ENCODE data around the gene NOC3L. TPM values are rescaled to one million over a fixed set of nuclear protein-coding genes. Genes with fewer than 3 reads are reported as not detected.
"Not testable (repeated sequence)": the region's sequence is repeated elsewhere in the genome, so short reads cannot be mapped to it uniquely, and the experiment has no call there.

NOC3L gene
- total RNA-seq, 1 donor from 2014 or later = 22.6 TPM

DNA sequence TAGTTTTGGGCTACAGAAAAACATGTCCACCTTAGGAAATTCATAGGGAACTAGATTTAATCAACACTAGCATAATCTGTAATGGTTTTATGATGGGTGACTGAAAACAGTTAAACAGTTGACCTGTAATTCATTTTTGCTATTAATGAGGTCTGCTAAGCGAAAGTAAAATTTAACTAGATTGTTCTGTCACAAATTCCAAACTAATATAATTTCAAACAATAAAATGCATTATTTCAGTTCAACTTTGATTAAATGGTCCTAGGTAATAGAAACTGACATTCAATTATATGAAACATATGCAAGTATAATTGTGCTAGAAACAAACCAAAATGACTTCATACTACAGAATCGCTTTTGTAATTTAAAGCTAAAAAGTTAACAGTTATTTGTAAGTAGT, 6.9 kb downstream of the NOC3L start:
- no peak for FAIRE-seq

DNA sequence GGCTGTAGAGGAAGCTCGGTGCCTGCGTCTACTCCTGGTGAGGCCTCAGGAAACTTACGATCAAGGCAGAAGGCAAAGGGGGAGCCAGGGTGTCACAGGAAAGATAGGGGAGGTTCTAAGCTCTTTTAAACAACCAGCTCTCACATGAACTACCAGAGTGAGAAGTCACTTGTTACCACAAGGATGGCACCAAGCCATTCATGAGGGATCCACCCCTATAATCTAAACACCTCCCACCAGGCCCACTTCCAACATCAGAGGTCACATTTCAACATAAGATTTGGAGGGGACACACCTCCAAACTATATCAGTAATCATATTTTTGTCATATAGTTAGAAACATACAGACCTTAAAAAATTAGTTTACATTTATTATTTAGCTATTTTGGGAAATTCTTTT, 9.4 kb downstream of the NOC3L start:
- FAIRE-seq = no peak

More for the DNA sequence above, 6.9 kb downstream of the NOC3L start:
- Histone ChIP-seq H3K4me3 (ENCODE audit: low read depth, low read length) (no peak overlapping the region), H3K27me3 (ENCODE audit: control insufficient read depth, insufficient read depth, low read length) (no peaks in the 10 kb centered on the region), H3K36me3 (ENCODE audit: control insufficient read depth, insufficient read depth, low read length) (peaks cover 8% of the 10 kb centered on the region)
- TF ChIP-seq, protein P1, sequence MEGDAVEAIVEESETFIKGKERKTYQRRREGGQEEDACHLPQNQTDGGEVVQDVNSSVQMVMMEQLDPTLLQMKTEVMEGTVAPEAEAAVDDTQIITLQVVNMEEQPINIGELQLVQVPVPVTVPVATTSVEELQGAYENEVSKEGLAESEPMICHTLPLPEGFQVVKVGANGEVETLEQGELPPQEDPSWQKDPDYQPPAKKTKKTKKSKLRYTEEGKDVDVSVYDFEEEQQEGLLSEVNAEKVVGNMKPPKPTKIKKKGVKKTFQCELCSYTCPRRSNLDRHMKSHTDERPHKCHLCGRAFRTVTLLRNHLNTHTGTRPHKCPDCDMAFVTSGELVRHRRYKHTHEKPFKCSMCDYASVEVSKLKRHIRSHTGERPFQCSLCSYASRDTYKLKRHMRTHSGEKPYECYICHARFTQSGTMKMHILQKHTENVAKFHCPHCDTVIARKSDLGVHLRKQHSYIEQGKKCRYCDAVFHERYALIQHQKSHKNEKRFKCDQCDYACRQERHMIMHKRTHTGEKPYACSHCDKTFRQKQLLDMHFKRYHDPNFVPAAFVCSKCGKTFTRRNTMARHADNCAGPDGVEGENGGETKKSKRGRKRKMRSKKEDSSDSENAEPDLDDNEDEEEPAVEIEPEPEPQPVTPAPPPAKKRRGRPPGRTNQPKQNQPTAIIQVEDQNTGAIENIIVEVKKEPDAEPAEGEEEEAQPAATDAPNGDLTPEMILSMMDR (IDR thresholded peaks at IDR 0.05; ENCODE audit: insufficient read depth, low read length, severe bottlenecking) = no peak
- no peak for DNase-seq (ENCODE audit: low read depth)

DNA sequence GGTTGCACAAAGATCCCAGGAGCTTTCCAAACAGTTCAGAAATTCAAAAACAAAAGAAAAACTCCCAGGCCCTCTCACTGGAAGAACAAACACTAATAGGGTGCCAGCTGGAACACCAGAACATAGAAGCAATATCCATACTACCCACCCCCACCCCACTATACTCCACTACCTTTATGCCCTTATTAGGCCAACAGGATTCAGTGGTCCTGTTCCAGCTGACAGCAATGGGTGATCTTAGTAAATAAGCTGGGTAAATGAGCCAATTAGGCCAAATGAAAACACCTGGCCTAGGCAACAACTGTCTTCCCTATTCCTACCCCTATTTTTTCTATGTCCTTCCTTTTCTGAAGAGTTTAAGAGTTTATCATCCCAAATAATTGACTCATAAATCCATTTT, 11.7 kb downstream of the NOC3L start:
- FAIRE-seq (no peak), DNase-seq (ENCODE audit: low read depth) (no peak)
- Histone ChIP-seq H3K4me3 (ENCODE audit: low read depth, low read length) (no peak overlapping the region), H3K27me3 (ENCODE audit: control insufficient read depth, insufficient read depth, low read length) (no peaks in the 10 kb centered on the region), H3K36me3 (ENCODE audit: control insufficient read depth, insufficient read depth, low read length) (peaks cover 7% of the 10 kb centered on the region)
- TF ChIP-seq, protein P1 (IDR thresholded peaks at IDR 0.05; ENCODE audit: insufficient read depth, low read length, severe bottlenecking) = no peak

More for the DNA sequence above, 9.4 kb downstream of the NOC3L start:
- Histone ChIP-seq H3K36me3 (ENCODE audit: control insufficient read depth, insufficient read depth, low read length) (peaks cover 8% of the 10 kb centered on the region), H3K27me3 (ENCODE audit: control insufficient read depth, insufficient read depth, low read length) (no peaks in the 10 kb centered on the region), H3K4me3 (ENCODE audit: low read depth, low read length) (no peak overlapping the region)
- TF ChIP-seq, protein P1 (IDR thresholded peaks at IDR 0.05; ENCODE audit: insufficient read depth, low read length, severe bottlenecking) = no peak
- DNase-seq (ENCODE audit: low read depth) = no peak

DNA sequence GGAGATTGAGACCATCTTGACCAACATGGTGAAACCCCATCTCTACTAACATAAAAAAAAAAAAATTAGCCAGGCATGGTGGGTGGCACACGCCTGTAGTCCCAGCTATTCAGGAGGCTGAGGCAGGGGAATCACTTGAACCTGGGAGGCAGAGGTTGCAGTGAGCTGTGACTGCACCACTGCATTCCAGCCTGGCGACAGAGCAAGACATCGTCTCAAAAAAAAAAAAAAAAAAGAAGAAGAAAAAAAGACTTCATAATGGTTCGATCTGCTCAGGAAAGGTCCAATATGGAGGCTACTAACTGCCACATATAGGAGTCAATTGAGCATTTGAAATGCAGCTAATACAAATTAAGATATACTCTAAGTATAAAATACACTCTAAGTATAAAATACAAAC, 12.2 kb downstream of the NOC3L start:
- not testable (repeated sequence) for H3K4me3 ChIP-seq (ENCODE audit: low read depth, low read length); H3K27me3 ChIP-seq (ENCODE audit: control insufficient read depth, insufficient read depth, low read length); DNase-seq (ENCODE audit: low read depth); H3K36me3 ChIP-seq (ENCODE audit: control insufficient read depth, insufficient read depth, low read length); FAIRE-seq

DNA sequence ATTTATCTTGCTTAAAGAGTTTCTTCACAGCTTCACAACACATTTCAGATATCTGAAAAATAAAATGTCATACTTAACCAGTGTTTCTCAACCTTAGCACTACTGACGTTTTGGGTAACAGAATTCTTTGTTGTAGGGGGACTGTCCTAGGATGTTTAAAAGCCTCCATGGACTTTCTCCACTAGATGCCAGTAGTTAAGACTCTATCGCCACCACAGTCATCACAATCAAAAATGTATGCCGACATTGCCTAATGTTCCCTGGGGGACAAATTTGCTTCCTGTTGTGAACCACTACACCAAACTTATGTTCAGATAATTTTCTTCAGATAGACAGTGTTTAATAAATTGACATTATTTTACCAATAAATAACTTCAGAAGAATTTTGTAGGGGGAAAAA, 13.4 kb downstream of the NOC3L start:
- Histone ChIP-seq H3K4me3 (ENCODE audit: low read depth, low read length) (no peak overlapping the region), H3K27me3 (ENCODE audit: control insufficient read depth, insufficient read depth, low read length) (no peaks in the 10 kb centered on the region), H3K36me3 (ENCODE audit: control insufficient read depth, insufficient read depth, low read length) (peaks cover 6% of the 10 kb centered on the region)
- FAIRE-seq (no peak), DNase-seq (ENCODE audit: low read depth) (peak; percentile 5)
- TF ChIP-seq, protein P1 (IDR thresholded peaks at IDR 0.05; ENCODE audit: insufficient read depth, low read length, severe bottlenecking) = no peak

DNA sequence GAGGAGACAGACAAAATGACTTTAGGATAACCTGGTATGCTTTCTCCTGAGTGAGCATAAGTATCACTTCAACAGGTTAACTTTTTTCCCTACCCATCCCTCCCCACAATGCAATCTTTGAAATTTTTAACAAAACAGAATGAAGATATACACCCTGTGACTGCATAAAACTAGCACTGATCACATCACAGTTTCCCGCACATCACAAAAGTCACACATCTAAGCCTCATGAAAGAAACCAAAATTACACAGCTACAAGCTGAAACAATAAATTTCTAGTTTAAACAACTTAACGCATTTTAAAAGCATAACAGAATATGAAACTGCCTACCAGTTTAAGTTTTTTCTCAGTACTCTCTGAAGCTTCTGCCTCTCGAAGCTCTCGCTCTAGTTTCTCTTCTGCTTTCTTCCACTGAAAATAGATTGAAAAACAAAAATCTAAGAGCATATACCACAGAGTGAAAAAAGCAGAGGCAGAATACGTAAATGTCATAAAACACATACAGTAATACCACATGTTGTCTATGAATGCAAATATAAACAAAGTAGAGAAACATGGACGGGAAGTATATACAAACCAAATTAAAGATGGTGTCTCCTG, 18.1 kb downstream of the NOC3L start:
- TF ChIP-seq, protein P1 (IDR thresholded peaks at IDR 0.05; ENCODE audit: insufficient read depth, low read length, severe bottlenecking) = no peak
- H3K4me3 ChIP-seq (ENCODE audit: low read depth, low read length) = no peak overlapping the region
- FAIRE-seq (no peak), DNase-seq (ENCODE audit: low read depth) (no peak)
- H3K36me3 ChIP-seq (ENCODE audit: control insufficient read depth, insufficient read depth, low read length) = peaks cover 6% of the 10 kb centered on the region
- H3K27me3 ChIP-seq (ENCODE audit: control insufficient read depth, insufficient read depth, low read length) = no peaks in the 10 kb centered on the region

Data from bronchial epithelial cell (primary cell).